HG03558 (cell line): ENCODE results near the gene CHD2.

Experiments used
- ATAC-seq: cut with Tn5 transposase; IDR thresholded peaks from one replicate; pipeline ENCODE4 v1.9.1; 2021; ENCODE audit warnings: moderate number of reproducible peaks; ENCODE audit not compliant: unreplicated experiment; ENCODE audit errors: extremely low read depth

CHD2 gene

DNA sequence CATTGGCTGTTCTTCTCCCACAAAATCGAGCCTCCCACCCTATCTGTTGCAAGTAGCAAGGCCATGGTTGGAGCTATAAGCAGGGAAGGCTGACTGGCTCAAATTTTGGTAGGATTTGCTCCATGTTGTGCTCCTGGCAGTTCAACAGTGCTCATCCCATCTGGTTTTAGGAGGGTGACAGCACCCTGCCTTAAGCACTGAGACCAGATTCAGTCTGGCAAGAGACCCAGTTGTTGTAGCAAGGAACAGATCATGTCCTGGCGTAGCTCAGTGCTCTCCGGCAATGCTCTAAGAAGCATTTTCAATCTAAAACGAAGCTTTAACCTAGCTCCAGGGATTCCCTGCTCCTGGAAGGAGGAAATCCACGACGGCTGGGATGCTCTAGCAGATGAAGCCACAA lies 97.7 kb downstream of the CHD2 start:
- ATAC-seq = no peak

GRCh38 chr15:93001156-93001555 lies 101.0 kb downstream of the CHD2 start:
- ATAC-seq = no peak

GRCh38 chr15:93001881-93002280 lies 101.8 kb downstream of the CHD2 start:
- no peak for ATAC-seq

DNA sequence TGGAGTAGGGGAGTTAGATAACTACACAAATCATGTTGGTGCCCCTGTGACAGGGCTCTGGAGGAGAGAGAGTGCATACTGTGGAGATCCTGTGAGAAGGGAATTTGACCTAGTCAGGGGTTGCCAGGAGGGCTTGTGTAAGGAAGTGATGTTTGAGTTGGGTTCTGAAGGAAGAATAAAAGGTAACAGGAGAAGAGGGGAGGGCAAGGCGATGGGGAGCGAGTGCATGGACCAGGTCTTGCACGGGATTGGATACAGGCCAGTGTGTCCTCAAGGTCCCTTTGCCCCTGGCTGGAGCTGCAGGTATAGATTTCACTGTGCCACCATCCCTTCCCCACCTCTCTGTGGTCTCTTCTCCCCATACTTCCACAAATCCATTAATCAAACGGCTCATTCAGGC lies 105.0 kb downstream of the CHD2 start:
- no peak for ATAC-seq

- ATAC-seq = no peak
These were observed 107.9 kb downstream of the CHD2 start for GRCh38 chr15:93007994-93008393.

GRCh38 chr15:93012786-93013185 lies 112.7 kb downstream of the CHD2 start:
- no peak for ATAC-seq

DNA sequence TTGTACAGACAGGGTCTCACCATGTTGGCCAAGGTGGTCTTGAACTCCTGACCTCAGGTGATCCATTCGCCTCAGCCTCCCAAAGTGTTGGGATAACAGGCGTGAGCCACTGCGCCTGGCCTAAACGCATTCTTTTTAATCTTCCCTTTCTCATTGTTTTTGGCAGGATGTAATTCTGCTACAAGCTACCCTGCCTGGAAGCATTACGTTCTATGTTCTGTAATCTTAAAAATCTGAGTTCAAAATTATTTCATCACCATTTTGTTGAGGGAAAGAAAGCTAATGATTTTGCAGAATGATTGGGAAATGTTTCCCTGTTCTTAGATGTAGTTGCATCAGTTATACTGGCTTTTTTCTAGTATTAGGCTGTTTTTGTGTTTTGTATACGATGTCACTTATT lies 117.4 kb downstream of the CHD2 start:
- no peak for ATAC-seq

GRCh38 chr15:93018574-93018973 lies 118.5 kb downstream of the CHD2 start:
- ATAC-seq = no peak

DNA sequence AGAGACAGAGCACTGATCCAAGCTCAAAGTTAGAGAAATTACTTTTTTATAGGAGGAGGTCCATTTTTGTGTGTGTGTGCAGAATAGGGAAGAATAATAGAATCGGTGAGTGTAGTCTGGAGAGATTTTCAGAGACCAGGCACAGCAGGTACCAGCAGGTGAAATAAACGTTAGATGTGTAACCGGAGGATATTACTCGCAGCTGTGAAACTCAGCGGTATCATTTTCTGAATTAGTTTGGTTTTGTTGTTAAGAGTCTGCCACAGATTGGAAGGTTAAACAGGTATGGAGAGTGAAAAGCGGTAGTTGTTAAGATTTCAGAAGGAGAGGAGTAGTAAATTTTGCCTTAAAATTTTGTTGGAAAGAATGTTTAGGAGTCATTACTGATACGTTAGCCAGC lies 119.0 kb downstream of the CHD2 start:
- no peak for ATAC-seq

DNA sequence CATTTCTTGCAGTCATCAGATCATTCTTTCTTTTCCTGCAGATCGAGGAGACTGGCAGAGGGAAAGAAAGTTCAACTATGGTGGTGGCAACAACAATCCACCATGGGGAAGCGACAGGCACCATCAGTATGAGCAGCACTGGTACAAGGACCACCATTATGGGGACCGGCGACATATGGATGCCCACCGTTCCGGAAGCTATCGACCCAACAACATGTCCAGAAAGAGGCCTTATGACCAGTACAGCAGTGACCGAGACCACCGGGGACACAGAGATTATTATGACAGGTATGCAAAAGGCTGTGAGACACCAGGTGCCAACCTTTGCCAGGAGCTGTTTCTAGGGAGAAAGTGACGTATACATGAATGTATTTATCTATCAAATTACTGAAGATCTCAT lies 119.8 kb downstream of the CHD2 start:
- ATAC-seq = no peak

DNA sequence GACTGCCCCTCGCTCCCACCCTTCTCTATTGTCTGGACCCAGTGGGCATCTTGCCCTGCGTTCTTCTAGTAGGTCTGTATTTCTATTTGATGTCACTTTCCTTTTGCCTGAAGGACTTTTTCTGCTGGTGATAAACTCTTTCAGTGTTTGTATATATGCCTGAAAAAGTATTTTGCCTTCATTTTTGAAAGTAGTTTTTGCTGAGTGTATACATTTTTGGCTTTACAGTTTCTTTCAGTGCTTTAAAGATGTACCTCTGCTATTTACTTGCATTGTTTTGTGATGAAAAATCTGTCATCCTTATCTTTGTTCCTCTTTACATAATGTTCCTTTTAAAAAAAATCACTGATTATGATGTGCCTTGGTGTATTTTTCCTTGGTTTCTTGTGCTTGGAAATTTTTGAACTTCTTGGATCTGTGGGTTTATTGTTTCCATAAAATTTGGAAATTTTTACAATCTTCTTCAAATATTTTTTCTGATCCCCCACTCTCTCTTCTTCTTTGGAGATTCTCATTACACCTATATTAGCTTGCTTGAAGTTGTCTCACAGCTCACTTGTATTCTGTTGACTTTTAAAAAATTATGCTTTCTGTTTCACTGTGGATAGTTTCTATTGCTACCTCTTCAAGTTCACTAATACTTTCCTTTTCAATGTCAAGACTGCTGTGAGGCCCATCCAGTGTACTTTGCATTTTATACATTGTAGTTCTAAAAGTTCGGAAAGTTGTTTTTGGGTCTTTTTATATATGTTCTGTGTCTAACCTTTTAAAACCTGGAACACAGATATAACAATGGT lies 121.0 kb downstream of the CHD2 start:
- peak; percentile 77 for ATAC-seq

GRCh38 chr15:93024293-93024692 lies 124.2 kb downstream of the CHD2 start:
- ATAC-seq = no peak

- no peak for ATAC-seq
These were observed 124.8 kb downstream of the CHD2 start for GRCh38 chr15:93024716-93025624.

- ATAC-seq = no peak
These were observed 125.5 kb downstream of the CHD2 start for GRCh38 chr15:93025625-93025982.

DNA sequence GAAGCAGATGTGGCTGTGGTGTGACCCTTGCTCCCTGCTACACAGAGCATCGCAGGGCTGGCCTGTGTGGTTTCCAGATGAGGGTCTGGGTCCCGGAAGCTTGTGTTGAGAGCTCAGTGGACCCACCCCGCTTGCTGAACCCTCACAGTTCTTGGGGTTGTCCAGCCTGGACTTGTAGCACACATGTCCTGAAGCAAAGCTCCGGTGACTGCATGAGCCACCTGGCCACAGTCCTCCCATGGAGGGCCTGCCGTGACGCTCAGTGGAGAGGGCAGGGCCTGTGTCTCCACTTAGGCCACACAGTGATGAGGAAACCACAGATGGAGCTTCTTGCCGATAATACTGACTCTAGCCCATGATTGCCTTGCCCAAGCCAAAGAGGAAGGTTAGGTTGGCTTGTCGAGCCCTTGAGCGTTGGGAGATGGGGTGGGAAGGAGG lies 126.3 kb downstream of the CHD2 start:
- no peak for ATAC-seq

GRCh38 chr15:93027413-93027812 lies 127.3 kb downstream of the CHD2 start:
- no peak for ATAC-seq

DNA sequence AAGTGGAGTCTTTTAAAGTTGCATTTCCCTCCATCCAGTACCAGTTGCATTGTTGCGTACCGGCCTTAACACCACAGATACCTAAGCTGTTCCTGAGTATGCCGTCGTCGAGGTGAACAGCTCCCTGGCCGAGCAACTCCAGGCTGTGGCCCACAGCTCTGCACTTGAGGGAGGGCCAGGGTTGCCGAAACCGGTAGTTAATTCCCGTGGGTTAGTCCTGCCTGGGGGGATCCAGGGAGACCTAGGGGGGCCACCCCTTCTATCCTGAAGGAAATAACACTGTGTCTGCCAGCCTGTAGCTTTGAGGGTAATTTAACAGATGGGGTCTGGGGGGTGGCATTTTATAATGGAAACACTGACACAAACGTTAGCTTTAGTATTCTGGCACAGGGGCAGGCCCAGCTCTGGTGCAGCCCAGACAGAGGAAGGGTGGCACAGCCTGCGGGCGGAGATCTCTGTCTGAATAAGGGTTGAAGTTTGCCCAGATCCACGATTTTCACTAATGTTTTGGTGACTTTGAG lies 128.0 kb downstream of the CHD2 start:
- no peak for ATAC-seq

DNA sequence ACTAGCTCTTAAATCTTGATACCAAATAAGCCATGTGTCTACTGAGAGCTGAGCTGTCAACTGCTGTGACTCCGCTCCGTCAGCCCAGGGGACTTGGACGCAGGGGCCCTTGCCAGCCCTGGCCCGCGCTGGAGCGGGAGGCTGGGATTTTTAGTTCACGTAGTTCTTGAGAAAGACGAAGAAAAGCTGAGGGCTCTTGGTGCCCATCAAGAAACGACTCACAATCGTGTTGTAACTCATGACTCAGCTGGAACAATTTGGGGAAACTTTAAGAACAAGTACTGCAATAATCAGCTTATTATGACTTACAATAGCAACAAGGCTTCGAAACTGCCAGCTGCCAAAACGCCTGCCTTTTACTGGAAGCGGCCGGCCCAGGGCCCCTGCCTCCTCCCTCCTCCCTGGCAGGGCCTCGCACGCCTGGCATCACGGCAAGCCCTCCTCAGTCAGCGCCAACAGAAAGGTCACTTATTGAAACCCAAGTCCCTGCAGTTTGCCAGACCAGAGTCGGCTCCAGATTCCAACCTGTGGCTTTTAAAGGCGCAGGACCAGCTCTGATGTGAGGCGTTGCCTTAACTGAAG lies 128.6 kb downstream of the CHD2 start:
- ATAC-seq = no peak

DNA sequence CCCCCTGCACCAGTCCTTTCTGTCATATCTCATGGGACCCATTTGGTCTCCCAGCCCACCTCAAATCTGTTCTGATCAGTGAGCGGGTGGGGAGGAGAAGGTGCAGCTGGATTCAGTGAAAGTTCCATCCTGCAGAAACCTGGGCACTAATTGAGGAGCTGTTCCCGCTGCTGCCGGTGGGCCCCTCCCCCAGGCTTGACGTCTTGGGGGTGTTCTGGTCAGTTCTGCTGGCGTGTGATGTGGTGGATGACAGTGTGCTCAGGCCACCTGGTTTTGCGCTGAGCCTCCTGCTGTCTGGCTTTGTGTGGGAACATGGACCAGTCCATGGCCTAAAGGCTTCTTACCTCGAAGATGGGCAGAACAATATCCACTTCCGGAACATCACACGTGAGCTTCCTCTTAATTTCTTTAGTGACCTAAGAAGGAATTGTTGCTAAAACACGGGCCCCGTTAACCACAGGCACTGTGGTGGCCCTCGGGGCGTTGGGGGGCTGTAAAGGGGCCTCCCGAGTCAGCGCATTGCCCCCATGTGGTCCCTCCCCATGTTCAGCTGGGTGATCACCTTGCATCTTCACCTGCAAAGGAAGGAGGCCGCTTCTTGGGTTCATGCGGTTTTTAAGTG lies 129.2 kb downstream of the CHD2 start:
- no peak for ATAC-seq

DNA sequence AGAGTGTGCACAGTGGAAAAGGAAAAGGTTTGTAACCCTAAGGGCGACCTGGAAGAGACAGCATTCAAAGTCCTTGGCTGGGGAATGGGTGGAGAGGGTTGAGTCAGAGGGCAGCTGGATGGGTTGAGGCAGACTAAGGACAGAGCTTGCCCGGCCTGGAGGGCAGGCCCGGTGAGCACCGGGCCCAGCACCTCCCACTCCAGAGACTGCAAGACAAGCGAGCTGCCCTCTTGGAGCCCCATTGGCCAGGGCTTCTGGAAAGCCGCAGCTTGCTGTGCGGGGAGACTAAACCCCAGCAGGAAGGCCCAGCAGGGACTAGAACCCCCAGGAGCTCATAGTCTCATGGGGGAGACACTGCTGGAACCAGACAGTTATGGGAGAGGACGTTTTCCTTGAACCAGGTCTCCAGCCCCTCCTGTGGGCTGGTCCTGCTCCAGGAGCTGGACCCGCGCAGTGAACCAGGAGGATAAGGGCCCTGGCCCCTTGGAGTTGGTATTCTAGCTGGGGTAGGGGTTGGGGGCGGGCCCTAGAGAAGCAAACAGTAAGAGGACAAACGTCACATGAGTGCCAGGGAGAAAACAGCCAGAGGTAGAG lies 129.8 kb downstream of the CHD2 start:
- no peak for ATAC-seq
